NK-92 (cell line): ENCODE measurements around the gene RNPEPL1.

Experiments used
- DNase-seq: peaks from one replicate; lab custom pipeline; 2025; ENCODE audit not compliant: unreplicated experiment; lab: John Stamatoyannopoulos, UW

The RNPEPL1 gene

GRCh38 chr2:240588669-240589068 is 20.4 kb downstream of the RNPEPL1 start:
- DNase-seq: no peak

DNA sequence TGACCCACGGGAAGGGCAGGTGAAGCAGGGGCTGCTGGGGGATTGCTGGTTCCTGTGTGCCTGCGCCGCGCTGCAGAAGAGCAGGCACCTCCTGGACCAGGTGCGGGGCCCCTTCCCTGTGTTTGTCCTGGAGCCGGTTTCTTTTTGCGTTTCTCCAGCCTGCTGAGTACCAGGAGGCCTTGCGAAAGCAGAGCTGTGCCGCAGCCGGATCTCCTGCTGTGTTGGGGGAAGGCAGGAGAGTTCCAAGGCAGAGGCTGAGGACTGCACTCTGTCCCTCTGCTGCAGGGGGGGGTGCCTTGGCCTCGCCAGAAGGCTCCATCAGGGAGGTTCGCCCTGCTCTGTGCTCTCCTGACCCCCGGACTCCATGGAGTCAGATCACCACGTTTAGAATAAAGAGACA is 21.1 kb downstream of the RNPEPL1 start:
- no peak for DNase-seq

DNA sequence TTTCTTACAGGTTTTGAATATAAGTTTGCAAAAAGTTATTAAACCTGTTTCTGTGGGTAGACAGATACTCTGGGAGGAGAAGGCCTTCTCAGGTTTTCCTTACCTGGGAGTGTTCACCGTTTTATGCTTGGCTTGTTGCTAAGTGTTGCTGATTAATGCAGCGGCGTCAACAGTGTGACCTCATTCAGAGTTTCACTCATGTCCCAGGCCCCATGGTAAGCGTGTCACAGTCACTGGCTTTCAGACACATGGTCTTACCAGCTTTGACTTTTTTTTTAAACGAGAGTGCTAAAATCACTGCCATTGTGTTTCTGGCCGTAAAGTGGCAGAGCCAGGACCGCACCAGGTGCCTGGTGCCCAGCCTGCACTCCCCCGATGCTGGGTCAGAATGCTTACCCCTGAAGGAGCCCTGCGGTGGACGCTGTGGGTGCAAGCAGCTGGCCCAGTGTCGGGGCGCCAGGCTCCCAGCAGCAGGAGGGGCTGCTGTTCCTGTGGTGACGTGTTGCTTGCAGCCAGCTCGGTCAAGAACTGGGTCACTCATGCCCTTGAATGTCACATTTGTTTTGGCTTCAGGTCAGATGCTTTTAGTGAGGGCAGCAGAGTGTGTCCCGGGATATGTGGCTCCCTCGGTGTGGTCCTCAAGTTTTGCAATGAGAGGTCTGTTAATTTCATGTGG is 21.7 kb downstream of the RNPEPL1 start:
- DNase-seq: no peak

DNA sequence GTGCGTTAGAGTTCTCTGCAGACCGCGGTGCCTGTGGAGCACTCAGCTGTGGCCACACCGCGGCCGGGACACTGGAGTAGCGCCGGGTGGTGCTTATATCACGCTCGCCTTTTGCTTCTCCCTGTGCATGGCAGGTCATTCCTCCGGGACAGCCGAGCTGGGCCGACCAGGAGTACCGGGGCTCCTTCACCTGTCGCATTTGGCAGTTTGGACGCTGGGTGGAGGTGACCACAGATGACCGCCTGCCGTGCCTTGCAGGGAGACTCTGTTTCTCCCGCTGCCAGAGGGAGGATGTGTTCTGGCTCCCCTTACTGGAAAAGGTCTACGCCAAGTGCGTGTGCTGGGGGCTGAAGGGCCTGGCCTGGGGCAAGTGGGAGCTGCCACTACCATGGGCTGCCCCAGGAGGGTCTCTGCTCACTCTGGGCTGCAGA is 22.4 kb downstream of the RNPEPL1 start:
- DNase-seq: no peak

DNA sequence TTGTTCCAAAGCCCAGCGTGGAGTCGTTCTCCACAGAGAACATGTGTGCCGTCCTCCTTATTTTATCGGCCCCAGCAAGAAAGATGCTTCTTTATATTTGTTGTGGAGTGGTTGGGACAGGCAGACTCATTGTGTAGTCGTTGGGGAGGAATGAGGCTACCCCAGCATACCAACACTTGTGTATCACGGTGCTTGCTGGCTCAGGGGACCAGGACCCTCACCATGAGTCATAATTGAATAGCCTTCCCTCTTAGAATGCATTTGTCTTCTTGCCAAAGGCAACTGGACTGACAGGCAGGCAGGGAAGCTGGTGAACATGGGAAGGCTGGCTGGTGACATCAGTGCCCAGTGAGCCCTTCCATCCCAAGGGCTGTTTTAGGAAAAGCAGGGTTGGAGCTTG is 22.9 kb downstream of the RNPEPL1 start:
- DNase-seq: no peak

GRCh38 chr2:240591784-240592183 is 23.5 kb downstream of the RNPEPL1 start:
- no peak for DNase-seq

- no peak for DNase-seq
Observed at GRCh38 chr2:240593026-240593702, 24.9 kb downstream of the RNPEPL1 start.

DNA sequence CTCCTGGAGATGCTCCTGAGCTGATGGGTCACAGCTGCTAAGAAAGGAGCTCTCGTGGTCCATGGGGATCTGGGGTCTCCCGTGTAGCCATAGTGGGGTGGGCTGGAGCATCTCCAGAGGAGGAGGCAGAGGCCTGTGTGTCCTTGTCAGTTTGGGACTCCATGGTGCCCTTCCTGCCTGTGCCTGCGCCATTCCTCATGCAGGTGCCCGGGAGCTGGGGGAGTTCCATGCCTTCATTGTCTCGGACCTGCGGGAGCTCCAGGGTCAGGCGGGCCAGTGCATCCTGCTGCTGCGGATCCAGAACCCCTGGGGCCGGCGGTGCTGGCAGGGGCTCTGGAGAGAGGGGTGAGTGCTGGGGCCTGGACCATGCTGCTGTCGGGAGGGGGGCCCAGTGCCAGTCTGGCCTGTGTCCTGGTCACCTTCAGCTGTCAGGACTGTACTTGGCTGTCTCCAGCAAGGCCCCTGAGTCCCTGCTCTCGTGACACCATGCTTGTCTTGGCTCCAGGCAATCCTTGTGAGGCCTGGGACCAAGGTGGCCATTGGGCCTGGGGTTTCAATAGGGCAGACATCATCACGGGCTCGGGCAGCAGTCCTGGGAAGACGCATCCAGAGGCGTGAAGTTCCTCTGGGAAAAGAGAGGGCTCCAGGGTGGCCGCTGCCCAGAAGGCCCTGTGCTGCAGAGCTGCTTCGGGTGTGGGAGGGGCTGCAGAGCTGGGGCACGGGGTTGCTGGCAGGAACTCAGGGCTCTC is 25.6 kb downstream of the RNPEPL1 start:
- no peak for DNase-seq

DNA sequence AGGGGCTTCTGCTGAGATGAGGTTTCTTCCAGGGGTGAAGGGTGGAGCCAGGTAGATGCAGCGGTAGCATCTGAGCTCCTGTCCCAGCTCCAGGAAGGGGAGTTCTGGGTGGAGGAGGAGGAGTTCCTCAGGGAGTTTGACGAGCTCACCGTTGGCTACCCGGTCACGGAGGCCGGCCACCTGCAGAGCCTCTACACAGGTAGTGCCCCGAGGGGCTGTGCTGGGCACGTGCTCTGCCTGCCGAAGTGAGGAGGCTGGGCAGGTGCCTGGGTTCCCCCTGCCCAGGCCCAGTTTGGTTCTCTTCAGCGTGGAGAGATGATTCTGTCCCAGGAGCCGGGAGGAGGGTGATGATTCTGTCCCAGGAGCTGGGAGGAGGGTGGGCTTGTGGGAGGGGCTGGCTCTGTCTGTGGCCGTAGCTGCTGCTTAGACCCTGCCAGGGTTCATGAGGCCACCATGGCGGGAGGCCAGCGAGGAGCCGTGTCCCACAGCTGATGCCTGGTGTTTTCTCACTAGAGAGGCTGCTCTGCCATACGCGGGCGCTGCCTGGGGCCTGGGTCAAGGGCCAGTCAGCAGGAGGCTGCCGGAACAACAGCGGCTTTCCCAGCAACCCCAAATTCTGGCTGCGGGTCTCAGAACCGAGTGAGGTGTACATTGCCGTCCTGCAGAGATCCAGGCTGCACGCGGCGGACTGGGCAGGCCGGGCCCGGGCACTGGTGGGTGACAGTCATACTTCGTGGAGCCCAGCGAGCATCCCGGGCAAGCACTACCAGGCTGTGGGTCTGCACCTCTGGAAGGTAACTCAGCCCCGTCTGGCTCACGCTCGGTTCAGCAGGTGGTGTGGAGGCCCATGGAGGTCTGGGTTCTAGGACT is 26.5 kb downstream of the RNPEPL1 start:
- no peak for DNase-seq

GRCh38 chr2:240595381-240596079 is 27.2 kb downstream of the RNPEPL1 start:
- DNase-seq: no peak

DNA sequence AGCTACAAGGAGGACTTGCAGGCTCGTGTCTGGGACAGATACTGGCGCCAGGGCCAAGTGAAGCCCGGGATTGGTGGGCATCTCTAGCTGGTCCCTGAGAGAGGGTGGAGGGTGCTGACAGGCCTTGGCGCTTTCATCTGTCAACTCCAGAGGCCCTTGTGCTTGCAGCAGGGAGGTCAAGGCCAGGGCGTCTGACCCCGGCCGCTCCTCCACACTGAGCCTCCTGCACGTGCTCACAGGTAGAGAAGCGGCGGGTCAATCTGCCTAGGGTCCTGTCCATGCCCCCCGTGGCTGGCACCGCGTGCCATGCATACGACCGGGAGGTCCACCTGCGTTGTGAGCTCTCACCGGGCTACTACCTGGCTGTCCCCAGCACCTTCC is 27.8 kb downstream of the RNPEPL1 start:
- DNase-seq: no peak

GRCh38 chr2:240596491-240596931 is 28.2 kb downstream of the RNPEPL1 start:
- no peak for DNase-seq

DNA sequence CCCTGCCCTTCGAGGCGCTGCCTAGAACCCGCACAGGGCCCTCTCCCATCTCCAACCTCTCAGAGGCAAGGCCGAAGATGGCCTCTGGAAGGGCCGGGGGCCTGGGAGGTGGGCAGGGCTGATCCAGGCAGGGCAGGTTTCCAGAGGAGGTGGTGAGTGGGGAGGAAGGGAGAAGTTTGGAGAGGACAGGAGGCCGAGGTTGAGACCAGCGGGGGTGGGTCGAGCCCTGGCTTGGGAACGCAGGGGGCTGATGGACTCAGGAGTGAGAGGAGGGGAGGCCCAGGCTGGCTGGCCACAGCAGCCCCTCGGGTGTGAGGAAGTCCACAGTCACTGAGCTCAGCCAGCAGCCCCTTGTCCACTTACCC is 28.8 kb downstream of the RNPEPL1 start:
- no peak for DNase-seq

- no peak for DNase-seq
Observed at GRCh38 chr2:240597419-240598181, 29.3 kb downstream of the RNPEPL1 start.

DNA sequence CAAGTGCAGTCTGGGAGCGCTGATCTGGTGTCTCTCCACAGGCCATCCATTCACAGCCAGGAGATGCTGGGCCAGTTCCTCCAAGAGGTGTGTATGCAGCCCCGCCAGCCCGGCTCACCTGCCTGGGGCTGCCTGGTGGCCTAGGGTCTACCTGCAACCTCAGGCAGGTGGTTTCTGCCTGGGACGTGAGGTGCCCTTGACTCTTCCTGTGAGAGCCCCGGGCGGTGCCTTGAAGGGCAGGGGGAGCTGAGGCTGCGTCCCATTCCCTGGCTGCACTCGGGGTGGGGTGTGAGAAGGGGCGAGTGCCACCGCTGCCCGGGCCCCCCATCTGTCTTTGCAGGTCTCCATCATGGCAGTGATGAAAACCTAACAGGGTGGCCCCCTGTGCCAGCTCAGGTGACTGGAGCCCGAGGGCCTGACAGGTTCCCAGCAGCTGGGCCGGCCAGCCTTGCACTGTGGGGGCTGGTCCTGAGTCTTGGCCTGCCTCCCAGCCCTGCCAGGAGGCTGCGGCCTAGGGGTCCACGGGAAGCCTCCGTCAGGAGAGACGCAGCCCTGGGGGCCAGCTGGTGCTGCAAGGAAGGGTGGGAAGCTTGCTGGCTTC is 30.1 kb downstream of the RNPEPL1 start:
- DNase-seq: no peak

DNA sequence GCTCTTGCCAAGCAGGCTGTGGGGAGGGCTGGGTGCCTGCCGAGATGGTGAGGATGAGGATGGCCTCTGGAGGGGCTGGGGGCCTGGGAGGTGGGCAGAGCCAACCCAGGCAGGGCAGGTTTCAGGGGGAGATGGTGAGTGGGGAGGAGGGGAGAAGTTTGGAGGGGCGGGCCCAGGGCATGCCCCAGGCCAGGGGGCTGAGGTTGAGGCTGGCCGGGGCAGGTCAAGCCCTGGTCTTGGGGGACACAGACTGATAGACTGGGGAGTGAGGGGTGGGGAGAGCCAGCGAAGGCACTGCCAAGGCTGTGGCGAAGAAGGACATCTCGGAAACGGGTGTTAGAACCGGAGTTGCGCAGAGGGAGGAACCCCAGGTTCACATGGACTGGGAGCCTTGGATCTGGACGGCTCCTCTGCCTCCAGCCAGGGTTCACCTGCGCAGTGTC is 30.9 kb downstream of the RNPEPL1 start:
- DNase-seq: no peak

- no peak for DNase-seq
Observed at GRCh38 chr2:240600451-240600961, 32.2 kb downstream of the RNPEPL1 start.

- DNase-seq: no peak
Observed at GRCh38 chr2:240601061-240601830, 33.0 kb downstream of the RNPEPL1 start.

- no peak for DNase-seq
Observed at GRCh38 chr2:240601831-240602160, 33.5 kb downstream of the RNPEPL1 start.
